ENCODE data around the gene DDX23.

- TF ChIP-seq CTCF (IDR thresholded peaks at IDR 0.05; ENCODE audit: insufficient read depth, low read length, poor library complexity, severe bottlenecking) (no peak), EZH2phosphoT487 (conservative IDR thresholded peaks at IDR 0.05; ENCODE audit: low read length) (no peak)
Observed at GRCh38 chr12:48828293-48828692, 23.7 kb downstream of the DDX23 start.

Measured in SU-DHL-6 (cell line).